ENCODE data around the gene PANK4. TPM values are rescaled to one million over a fixed set of nuclear protein-coding genes. Genes with fewer than 3 reads are reported as not detected.
"Not testable (repeated sequence)": the region's sequence is repeated elsewhere in the genome, so short reads cannot be mapped to it uniquely, and the experiment has no call there.

The PANK4 gene
- total RNA-seq, 1 donor from 2014 or later: 49.1 TPM

GRCh38 chr1:2468041-2468472, 58.3 kb downstream of the PANK4 start:
- Mint-ChIP-seq H3K9me3 (no peaks in the 10 kb centered on the region), H3K36me3 (ENCODE audit: low read depth) (no peaks in the 10 kb centered on the region), H3K27me3 (ENCODE audit: low read depth) (no peaks in the 10 kb centered on the region), H3K4me3 (ENCODE audit: low read depth) (no peak overlapping the region), H3K4me1 (ENCODE audit: low read depth) (no peaks in the 10 kb centered on the region), H3K27ac (no peak overlapping the region)
- DNase-seq (ENCODE audit: low spot score): no peak
- intact Hi-C loops (cut with micrococcal nuclease): no loop called here

- H3K27ac Mint-ChIP-seq: no peak overlapping the region
- H3K4me1 Mint-ChIP-seq (ENCODE audit: low read depth): no peaks in the 10 kb centered on the region
- intact Hi-C loops (cut with micrococcal nuclease): no loop called here
- peak; percentile 13 for DNase-seq (ENCODE audit: low spot score)
- no peaks in the 10 kb centered on the region for H3K27me3 Mint-ChIP-seq (ENCODE audit: low read depth)
- no peaks in the 10 kb centered on the region for H3K36me3 Mint-ChIP-seq (ENCODE audit: low read depth)
- H3K4me3 Mint-ChIP-seq (ENCODE audit: low read depth): no peak overlapping the region
- H3K9me3 Mint-ChIP-seq: no peaks in the 10 kb centered on the region
These were observed 59.3 kb downstream of the PANK4 start for GRCh38 chr1:2466958-2467554.

- no peak for DNase-seq (ENCODE audit: low spot score)
- H3K9me3 Mint-ChIP-seq: no peaks in the 10 kb centered on the region
- H3K36me3 Mint-ChIP-seq (ENCODE audit: low read depth): no peaks in the 10 kb centered on the region
- no peak overlapping the region for H3K27ac Mint-ChIP-seq
- H3K4me3 Mint-ChIP-seq (ENCODE audit: low read depth): no peak overlapping the region
- intact Hi-C loops (cut with micrococcal nuclease): no loop called here
- no peaks in the 10 kb centered on the region for H3K27me3 Mint-ChIP-seq (ENCODE audit: low read depth)
- H3K4me1 Mint-ChIP-seq (ENCODE audit: low read depth): no peaks in the 10 kb centered on the region
These were observed 60.1 kb downstream of the PANK4 start for GRCh38 chr1:2466270-2466665.

GRCh38 chr1:2465371-2466269, 60.8 kb downstream of the PANK4 start:
- no peak overlapping the region for H3K27ac Mint-ChIP-seq
- H3K9me3 Mint-ChIP-seq: no peaks in the 10 kb centered on the region
- no peaks in the 10 kb centered on the region for H3K27me3 Mint-ChIP-seq (ENCODE audit: low read depth)
- H3K4me3 Mint-ChIP-seq (ENCODE audit: low read depth): no peak overlapping the region
- no peaks in the 10 kb centered on the region for H3K36me3 Mint-ChIP-seq (ENCODE audit: low read depth)
- intact Hi-C loops (cut with micrococcal nuclease): no loop called here
- DNase-seq (ENCODE audit: low spot score): no peak
- no peaks in the 10 kb centered on the region for H3K4me1 Mint-ChIP-seq (ENCODE audit: low read depth)

- H3K9me3 Mint-ChIP-seq: no peaks in the 10 kb centered on the region
- DNase-seq (ENCODE audit: low spot score): no peak
- H3K36me3 Mint-ChIP-seq (ENCODE audit: low read depth): no peaks in the 10 kb centered on the region
- H3K4me3 Mint-ChIP-seq (ENCODE audit: low read depth): no peak overlapping the region
- no peaks in the 10 kb centered on the region for H3K27me3 Mint-ChIP-seq (ENCODE audit: low read depth)
- no peaks in the 10 kb centered on the region for H3K4me1 Mint-ChIP-seq (ENCODE audit: low read depth)
- H3K27ac Mint-ChIP-seq: no peak overlapping the region
- intact Hi-C loops (cut with micrococcal nuclease): no loop called here
These were observed 63.0 kb downstream of the PANK4 start for GRCh38 chr1:2463396-2463795.

- no peak for DNase-seq (ENCODE audit: low spot score)
- H3K9me3 Mint-ChIP-seq: no peaks in the 10 kb centered on the region
- no peak overlapping the region for H3K4me3 Mint-ChIP-seq (ENCODE audit: low read depth)
- no peaks in the 10 kb centered on the region for H3K27me3 Mint-ChIP-seq (ENCODE audit: low read depth)
- no peaks in the 10 kb centered on the region for H3K4me1 Mint-ChIP-seq (ENCODE audit: low read depth)
- intact Hi-C loops (cut with micrococcal nuclease): no loop called here
- no peak overlapping the region for H3K27ac Mint-ChIP-seq
- H3K36me3 Mint-ChIP-seq (ENCODE audit: low read depth): no peaks in the 10 kb centered on the region
These were observed 63.6 kb downstream of the PANK4 start for GRCh38 chr1:2462819-2463218.

GRCh38 chr1:2460996-2461751, 65.2 kb downstream of the PANK4 start:
- no peak overlapping the region for H3K4me3 Mint-ChIP-seq (ENCODE audit: low read depth)
- intact Hi-C loops (cut with micrococcal nuclease): no loop called here
- H3K36me3 Mint-ChIP-seq (ENCODE audit: low read depth): no peaks in the 10 kb centered on the region
- H3K9me3 Mint-ChIP-seq: no peaks in the 10 kb centered on the region
- no peaks in the 10 kb centered on the region for H3K4me1 Mint-ChIP-seq (ENCODE audit: low read depth)
- no peaks in the 10 kb centered on the region for H3K27me3 Mint-ChIP-seq (ENCODE audit: low read depth)
- no peak for DNase-seq (ENCODE audit: low spot score)
- H3K27ac Mint-ChIP-seq: no peak overlapping the region

- no peak for DNase-seq (ENCODE audit: low spot score)
- no peaks in the 10 kb centered on the region for H3K9me3 Mint-ChIP-seq
- H3K36me3 Mint-ChIP-seq (ENCODE audit: low read depth): no peaks in the 10 kb centered on the region
- no peaks in the 10 kb centered on the region for H3K4me1 Mint-ChIP-seq (ENCODE audit: low read depth)
- H3K4me3 Mint-ChIP-seq (ENCODE audit: low read depth): no peak overlapping the region
- H3K27ac Mint-ChIP-seq: no peak overlapping the region
- intact Hi-C loops (cut with micrococcal nuclease): no loop called here
- H3K27me3 Mint-ChIP-seq (ENCODE audit: low read depth): no peaks in the 10 kb centered on the region
These were observed 66.2 kb downstream of the PANK4 start for GRCh38 chr1:2460203-2460602.

- no peaks in the 10 kb centered on the region for H3K36me3 Mint-ChIP-seq (ENCODE audit: low read depth)
- H3K27ac Mint-ChIP-seq: no peak overlapping the region
- intact Hi-C loops (cut with micrococcal nuclease): no loop called here
- no peak for DNase-seq (ENCODE audit: low spot score)
- H3K9me3 Mint-ChIP-seq: no peaks in the 10 kb centered on the region
- H3K27me3 Mint-ChIP-seq (ENCODE audit: low read depth): no peaks in the 10 kb centered on the region
- H3K4me3 Mint-ChIP-seq (ENCODE audit: low read depth): no peak overlapping the region
- no peaks in the 10 kb centered on the region for H3K4me1 Mint-ChIP-seq (ENCODE audit: low read depth)
These were observed 66.6 kb downstream of the PANK4 start for GRCh38 chr1:2459757-2460156.

GRCh38 chr1:2459102-2459753, 67.2 kb downstream of the PANK4 start:
- H3K4me3 Mint-ChIP-seq (ENCODE audit: low read depth); intact Hi-C loops (cut with micrococcal nuclease); DNase-seq (ENCODE audit: low spot score); H3K27ac Mint-ChIP-seq; H3K36me3 Mint-ChIP-seq (ENCODE audit: low read depth); H3K9me3 Mint-ChIP-seq; H3K27me3 Mint-ChIP-seq (ENCODE audit: low read depth); H3K4me1 Mint-ChIP-seq (ENCODE audit: low read depth): not testable (repeated sequence)

- no peak overlapping the region for H3K27ac Mint-ChIP-seq
- no peaks in the 10 kb centered on the region for H3K9me3 Mint-ChIP-seq
- H3K4me1 Mint-ChIP-seq (ENCODE audit: low read depth): no peaks in the 10 kb centered on the region
- no peak for DNase-seq (ENCODE audit: low spot score)
- no peak overlapping the region for H3K4me3 Mint-ChIP-seq (ENCODE audit: low read depth)
- no peaks in the 10 kb centered on the region for H3K27me3 Mint-ChIP-seq (ENCODE audit: low read depth)
- intact Hi-C loops (cut with micrococcal nuclease): no loop called here
- no peaks in the 10 kb centered on the region for H3K36me3 Mint-ChIP-seq (ENCODE audit: low read depth)
These were observed 67.7 kb downstream of the PANK4 start for GRCh38 chr1:2458687-2459086.
